LNCaP clone FGC (cell line): Measurements from ENCODE around the gene TRAPPC8.

Source experiments
- DNase-seq: peaks from one replicate; pipeline ENCODE4 v3.0.0-alpha.2; 2011; ENCODE audit warnings: low read depth
- H3K4me3 ChIP-seq: 2 replicates; pipeline ENCODE4 v1.5.1; 2011; ENCODE audit warnings: mild to moderate bottlenecking, low read depth, low read length, control low read depth
- TF ChIP-seq, protein P1 (sequence below): IDR thresholded peaks from 2 replicates; pipeline ENCODE4 v1.5.1; 2012; ENCODE audit warnings: mild to moderate bottlenecking; ENCODE audit not compliant: control insufficient read depth, insufficient read depth; ENCODE audit errors: extremely low read depth

TRAPPC8 gene

DNA sequence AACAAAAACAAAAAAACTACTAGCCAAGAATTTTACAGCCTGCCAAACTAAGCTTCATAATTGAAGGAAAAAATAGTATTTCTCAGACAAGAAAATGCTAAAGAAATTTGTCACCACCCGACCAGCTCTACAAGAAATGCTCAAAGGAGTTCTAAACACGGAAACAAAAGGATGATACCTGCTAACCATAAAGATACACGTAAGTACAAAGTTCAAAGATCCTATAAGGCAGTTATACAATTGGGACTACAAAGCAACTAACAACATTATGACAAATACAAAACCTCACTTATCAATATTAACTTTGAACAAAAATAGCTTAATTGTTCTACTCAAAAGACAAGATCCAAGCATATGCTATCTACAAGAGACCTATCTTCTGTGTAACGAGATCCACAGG, 64.6 kb downstream of the TRAPPC8 start:
- TF ChIP-seq, protein P1, sequence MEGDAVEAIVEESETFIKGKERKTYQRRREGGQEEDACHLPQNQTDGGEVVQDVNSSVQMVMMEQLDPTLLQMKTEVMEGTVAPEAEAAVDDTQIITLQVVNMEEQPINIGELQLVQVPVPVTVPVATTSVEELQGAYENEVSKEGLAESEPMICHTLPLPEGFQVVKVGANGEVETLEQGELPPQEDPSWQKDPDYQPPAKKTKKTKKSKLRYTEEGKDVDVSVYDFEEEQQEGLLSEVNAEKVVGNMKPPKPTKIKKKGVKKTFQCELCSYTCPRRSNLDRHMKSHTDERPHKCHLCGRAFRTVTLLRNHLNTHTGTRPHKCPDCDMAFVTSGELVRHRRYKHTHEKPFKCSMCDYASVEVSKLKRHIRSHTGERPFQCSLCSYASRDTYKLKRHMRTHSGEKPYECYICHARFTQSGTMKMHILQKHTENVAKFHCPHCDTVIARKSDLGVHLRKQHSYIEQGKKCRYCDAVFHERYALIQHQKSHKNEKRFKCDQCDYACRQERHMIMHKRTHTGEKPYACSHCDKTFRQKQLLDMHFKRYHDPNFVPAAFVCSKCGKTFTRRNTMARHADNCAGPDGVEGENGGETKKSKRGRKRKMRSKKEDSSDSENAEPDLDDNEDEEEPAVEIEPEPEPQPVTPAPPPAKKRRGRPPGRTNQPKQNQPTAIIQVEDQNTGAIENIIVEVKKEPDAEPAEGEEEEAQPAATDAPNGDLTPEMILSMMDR, result no peak
- no peak overlapping the region for H3K4me3 ChIP-seq
- no peak for DNase-seq

DNA sequence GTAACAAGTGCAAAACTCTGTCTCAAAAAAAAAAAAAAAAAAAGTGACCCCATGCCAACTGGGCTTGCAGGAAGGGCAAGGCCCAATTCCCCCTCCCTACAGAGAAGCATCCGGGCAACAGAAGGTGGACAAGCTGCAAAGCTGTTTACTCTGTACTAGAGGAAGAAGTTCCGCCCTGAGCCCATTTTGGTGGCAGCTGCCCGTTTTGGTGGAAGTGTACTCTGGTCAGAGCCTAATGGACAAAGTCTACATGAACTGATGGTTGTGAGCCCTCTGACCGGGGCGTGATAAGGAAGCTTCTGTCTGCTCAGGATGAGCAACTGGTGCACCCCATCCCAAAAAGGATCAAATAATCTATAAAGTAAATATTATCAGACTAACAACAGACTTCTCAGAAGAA, 65.0 kb downstream of the TRAPPC8 start:
- TF ChIP-seq, protein P1, result no peak
- no peak for DNase-seq
- no peak overlapping the region for H3K4me3 ChIP-seq

DNA sequence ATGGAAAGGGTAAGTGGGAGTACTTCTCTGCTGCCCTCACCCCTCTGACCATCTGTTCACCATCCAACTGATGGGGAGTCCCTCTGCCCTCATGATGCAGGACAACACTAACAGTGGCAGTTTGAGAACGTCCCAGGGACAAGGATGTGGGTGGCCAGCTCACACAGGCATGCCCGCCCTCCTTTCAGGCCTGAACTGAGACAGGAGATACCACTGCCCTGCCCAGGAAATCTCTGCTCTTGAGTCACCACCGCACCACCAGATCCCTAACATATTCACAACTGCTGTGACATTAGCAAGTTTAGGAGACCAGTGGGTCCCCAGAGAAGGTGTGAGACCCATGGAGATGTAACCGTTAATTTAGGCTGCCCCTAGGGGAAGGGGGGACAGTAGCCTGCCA, 66.2 kb downstream of the TRAPPC8 start:
- TF ChIP-seq, protein P1, result no peak
- DNase-seq, result no peak
- no peak overlapping the region for H3K4me3 ChIP-seq

DNA sequence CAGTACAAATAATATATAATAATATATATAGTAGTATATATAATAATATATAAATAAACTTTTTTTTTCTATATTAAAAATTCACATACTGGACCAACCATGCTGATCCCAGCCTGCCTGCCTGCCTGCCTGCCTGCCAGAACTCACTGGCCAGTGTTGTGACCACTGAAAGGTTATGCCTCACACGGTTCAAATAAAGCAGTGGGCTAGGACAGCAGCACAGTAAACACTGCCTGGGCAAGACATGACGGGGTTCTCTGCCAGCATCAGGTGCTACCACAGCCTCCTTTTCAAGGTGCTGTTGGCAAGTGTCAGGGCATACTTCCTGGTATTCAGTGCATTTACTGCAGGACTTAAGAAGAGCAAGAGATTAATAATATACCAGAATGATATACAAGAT, 67.6 kb downstream of the TRAPPC8 start:
- DNase-seq, result peak; percentile 17
- TF ChIP-seq, protein P1, result no peak
- no peak overlapping the region for H3K4me3 ChIP-seq

DNA sequence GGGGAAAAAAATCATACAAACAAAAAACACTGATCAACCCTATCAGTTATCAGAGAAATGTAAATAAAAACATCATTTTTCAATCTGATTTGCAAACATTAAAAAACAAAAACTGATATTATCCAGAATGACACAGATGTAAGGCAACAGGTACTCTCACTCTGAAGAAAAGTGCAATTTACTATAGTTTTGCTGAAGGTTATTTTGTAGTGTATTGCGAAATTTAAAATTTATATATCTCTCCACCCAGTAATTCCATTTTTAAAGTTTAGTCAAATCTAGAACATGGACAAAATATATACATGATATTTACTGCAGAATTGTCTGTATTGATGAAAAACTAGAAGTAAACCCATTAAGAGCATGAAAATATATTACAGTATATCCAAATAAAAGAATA, 79.8 kb downstream of the TRAPPC8 start:
- no peak overlapping the region for H3K4me3 ChIP-seq
- DNase-seq, result no peak
- TF ChIP-seq, protein P1, result no peak

DNA sequence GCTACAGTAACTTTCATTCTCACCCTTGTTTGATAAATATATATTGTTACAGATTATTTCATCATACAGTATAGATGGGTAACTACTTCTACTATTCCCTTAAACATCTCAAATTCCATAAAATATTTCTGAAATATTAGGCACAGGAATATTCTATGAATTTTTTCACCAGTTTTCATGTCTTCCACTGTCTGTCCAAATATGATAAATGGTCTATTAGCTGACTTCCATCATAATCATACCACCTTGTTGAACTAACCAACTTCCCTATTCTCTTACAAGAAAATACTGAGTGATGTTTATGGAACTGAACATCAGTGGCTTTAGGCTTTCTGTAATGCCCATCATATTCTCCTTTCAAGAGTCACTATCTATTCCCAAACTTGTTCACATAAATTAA, 82.4 kb downstream of the TRAPPC8 start:
- TF ChIP-seq, protein P1, result no peak
- no peak for DNase-seq

DNA sequence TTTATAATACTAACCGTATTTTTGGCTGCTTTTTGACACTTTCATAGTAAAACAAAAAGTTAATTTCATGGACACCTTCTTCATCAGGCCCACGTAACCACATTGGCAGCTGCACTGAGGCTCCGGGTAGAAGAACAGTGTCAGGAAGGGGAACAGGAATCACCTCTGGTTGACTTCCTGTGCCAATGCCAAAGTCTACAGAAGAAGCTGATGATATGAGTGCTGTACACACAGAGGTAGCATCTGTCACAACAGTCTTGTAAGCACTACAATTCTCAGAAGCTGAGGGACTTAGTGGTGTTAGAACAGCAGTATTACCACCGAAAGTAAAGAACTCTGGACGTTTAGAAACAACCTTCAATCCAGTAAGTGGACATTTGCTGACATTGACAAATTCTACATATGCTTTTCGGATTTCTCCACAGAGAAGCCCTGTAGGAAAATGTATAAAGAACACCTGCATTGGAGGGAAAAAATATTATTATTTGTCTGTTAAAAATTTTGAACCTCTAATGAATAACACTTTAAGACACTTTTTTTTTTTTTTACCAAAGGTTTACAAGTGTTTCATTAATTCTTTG, 85.3 kb downstream of the TRAPPC8 start:
- TF ChIP-seq, protein P1, result no peak

More for the DNA sequence above, 82.4 kb downstream of the TRAPPC8 start:
- no peak overlapping the region for H3K4me3 ChIP-seq

More for the DNA sequence above, 85.3 kb downstream of the TRAPPC8 start:
- no peak for DNase-seq
- no peak overlapping the region for H3K4me3 ChIP-seq
